ENCODE data around the gene METTL26.
A peak's percentile ranks its signal among the peaks of the same experiment; 100 is the strongest.

The METTL26 gene

DNA sequence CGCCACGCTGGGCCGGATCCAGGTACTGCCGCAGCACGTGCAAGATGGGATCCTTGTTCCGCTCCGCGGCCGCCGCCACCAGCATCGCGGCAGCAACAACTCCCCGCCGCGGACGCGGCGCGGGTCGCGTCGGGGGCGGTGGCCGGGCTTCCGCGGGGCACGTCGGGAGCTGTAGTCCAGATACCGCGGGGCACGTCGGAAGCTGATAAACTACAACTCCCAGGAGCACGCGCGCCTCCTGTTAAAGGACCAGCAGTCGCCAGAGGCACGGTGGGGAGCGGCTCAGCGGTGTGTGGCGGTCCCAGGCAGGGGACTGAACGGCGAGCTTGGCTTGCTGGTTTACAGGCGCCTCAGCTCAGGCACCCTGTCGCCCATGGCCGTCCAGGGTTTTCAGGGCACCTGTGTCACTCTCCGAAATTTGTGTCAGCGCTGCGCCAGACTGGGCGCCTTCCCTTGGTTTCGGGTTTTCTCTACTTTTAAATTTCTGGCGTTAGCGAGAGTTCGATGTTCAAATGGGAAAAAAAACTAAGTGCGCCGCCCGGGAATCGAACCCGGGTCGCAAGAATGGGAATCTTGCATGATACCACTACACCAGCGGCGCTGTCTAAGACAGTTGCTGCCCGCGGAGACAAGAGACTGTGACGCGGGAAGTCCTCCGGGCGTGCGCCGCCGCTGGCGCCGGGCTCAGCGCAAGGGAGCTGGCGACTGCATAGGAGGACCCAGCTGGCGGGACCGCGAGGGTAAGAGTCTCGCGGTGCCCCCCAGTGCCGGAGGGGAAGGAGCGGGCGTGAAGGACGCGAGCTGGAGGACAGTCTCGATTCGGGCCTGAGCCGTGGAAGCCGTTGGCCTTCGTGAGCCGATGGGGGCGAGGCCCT is at the start of gene METTL26:
Gene METTL26 (minus strand): TSS at position 100 of the 875 bp plus-strand sequence. CDS start 15 bp downstream, at position 85.
- peak within 1 kb of the TSS; percentile 83 for H3K4me3 ChIP-seq (ENCODE audit: low read depth, low read length)
- DNase-seq (ENCODE audit: low read depth), result peak; percentile 75

DNA sequence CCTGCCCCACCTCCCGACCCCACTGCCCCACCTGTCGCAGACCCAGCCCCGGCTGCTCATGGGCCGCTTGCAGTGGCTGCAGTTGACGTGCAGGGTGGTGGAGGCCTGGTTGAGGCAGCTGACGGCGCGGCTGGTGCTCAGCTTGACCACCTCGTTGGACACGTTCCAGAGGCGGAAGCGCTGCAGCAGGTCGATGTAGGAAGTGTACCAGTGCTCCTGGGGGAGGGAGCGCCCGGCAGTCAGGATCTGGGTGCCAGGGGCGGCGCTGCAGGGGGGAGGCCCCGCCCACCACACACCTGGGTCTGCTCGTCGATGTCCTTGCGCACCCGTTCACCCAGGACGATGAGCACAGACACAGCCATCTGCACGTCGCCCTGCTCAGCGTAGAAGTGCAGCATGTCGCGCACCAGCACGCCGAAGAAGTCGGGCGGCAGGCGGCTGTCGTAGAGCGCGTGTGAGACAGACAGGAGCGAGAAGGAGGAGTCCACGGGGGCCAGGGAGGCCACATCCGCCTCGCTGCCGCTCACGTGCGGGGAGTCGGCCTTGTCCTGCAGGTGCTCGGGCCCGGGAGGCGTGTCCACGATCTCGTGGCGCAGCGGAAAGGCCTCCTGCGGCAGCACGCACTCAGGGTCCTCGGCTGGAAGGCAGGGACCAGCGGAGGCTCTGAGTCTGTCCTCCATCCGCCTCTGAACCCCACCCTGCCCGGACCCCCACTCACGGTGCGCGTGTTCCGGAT is 49.0 kb upstream of the METTL26 start:
- H3K4me3 ChIP-seq (ENCODE audit: low read depth, low read length), result no peak overlapping the region
- no peak for DNase-seq (ENCODE audit: low read depth)

DNA sequence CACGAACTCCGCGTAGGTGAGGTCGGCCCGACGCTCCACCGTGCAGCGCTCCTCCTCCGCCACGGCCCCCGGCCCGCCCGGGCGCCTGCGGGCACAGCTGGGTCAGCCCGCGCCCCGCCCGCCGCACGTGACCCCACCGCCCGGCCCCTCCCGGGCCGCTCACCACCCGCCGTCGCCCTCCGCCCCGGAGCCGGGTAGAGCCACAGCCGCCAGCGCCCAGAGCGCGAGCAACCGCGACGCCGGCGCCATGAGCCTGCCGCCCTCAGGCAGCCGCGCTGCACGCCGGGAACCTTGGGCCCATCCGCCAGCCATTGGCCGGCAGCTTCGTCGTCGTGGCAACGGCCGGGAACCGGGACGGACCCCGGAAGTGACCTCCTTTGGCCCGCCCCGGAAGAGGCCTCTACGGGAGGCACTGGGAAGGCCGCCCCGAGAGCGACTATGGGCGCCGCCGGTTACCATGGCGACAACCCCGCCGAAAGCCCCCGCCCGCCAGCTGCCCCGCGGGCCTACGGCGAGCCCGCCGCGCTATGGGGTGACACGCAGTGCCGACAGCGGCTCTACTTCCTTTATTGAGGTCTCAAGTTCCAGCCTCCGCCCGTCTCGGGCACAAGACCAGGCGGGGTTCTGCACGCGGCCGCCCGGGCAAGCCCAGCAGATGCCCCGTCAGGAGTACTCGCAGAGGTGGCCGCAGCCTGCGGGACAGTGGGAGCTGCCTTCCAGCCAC is 48.1 kb upstream of the METTL26 start, which contains the start of gene JMJD8:
Gene JMJD8 (minus strand): TSS at position 264 of the 724 bp plus-strand sequence. CDS start 15 bp downstream, at position 249.
- H3K4me3 ChIP-seq (ENCODE audit: low read depth, low read length), result peak within 1 kb of the TSS; percentile 68
- DNase-seq (ENCODE audit: low read depth), result peak; percentile 79

DNA sequence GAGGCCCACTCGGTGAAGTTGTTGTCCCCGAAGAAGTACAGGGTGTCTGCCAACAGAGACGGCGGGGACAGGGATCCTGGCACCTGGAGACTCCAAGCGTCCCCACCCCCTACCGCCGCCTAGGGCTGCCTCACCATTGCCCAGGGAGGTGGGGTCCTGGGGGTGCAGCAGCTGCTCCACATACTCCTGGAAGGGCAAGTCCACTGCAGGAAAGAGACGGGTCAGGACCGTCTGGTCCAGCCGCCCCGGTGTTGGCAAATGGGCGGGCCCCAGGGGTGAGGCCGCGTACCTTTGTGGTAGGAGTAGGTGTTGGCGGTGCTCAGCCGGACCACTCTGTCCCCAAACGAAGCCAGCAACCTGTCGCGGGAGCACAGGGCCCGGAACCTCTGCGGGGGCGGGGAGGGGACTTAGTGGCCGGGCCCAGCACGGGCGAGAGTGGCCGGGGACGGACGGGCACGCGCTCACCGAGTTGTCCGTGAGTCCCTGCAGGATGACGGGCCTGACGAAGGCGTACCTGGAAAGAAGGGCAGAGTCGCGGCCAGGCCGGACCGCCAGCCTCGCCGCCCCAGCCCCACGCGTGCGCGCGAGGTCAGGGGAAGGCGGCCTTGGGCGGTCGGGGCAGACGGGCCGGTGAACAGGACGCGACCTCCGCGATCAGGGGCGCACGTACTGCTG is 47.4 kb upstream of the METTL26 start:
- no peak for DNase-seq (ENCODE audit: low read depth)
- peak overlapping the region; percentile 68 for H3K4me3 ChIP-seq (ENCODE audit: low read depth, low read length)

DNA sequence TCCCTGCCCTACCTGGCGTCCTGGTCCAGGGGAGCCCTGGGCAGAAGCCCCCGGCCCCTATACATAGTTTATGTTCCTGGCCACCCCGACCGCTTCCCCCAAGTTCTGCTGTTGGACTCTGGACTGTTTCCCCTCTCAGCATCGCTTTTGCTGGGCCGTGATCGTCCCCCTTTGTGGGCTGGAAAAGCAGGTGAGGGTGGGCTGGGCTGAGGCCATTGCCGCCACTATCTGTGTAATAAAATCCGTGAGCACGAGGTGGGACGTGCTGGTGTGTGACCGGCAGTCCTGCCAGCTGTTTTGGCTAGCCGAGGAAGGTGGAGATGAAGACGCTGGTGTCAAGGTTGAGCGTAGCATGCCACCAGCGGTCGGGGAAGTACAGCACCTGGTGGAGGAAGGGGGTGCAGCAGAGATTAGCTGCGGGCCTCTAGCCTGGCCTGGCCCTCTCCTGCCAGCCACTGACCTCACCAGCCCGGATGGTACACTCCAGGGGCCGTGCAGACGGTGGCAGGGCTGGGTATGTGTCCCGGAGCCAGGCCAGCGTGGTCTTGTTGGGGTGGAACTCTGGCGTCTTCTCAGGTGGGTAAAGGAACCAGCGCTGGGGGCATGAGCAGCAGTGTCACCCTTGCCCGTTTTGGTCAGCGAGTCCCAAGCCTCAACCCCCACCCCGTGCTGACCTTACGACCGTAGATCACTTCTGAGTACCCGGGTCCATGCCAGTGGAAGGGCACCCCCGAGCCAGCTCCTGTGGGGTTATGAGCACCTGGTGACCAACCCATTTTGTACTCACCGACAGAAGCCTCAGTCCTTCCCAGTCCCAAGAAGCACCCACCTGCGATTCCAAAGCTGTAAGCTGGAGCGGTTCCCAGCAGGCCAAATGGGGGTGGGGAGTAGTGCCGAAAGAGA is 46.6 kb upstream of the METTL26 start:
- peak overlapping the region; percentile 68 for H3K4me3 ChIP-seq (ENCODE audit: low read depth, low read length)

DNA sequence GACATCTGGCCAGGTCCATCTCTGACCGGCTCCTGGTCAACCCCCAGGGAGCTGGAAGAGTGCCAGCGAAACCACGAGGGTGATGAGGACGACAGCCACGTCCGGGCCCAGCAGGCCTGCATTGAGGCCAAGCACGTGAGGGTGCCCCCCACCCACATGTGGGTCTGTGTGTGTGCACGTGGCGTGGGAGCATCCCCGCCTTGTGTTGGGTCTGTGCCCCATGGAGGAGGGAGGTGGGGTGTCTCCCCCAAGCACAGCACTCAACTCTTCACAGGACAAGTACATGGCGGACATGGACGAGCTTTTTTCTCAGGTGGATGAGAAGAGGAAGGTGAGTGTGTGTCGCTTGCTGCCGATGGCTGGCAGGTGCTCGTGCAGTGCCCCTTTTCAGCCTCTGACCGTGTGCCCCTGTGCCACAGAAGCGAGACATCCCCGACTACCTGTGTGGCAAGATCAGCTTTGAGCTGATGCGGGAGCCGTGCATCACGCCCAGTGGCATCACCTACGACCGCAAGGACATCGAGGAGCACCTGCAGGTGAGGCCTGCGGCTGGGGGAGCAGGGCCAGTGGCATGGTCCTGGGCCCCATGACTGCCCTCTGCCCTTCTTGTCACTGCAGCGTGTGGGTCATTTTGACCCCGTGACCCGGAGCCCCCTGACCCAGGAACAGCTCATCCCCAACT is 45.8 kb upstream of the METTL26 start:
- H3K4me3 ChIP-seq (ENCODE audit: low read depth, low read length), result peak overlapping the region; percentile 86
- no peak for DNase-seq (ENCODE audit: low read depth)

More for the DNA sequence above, 46.6 kb upstream of the METTL26 start:
- DNase-seq (ENCODE audit: low read depth), result no peak

DNA sequence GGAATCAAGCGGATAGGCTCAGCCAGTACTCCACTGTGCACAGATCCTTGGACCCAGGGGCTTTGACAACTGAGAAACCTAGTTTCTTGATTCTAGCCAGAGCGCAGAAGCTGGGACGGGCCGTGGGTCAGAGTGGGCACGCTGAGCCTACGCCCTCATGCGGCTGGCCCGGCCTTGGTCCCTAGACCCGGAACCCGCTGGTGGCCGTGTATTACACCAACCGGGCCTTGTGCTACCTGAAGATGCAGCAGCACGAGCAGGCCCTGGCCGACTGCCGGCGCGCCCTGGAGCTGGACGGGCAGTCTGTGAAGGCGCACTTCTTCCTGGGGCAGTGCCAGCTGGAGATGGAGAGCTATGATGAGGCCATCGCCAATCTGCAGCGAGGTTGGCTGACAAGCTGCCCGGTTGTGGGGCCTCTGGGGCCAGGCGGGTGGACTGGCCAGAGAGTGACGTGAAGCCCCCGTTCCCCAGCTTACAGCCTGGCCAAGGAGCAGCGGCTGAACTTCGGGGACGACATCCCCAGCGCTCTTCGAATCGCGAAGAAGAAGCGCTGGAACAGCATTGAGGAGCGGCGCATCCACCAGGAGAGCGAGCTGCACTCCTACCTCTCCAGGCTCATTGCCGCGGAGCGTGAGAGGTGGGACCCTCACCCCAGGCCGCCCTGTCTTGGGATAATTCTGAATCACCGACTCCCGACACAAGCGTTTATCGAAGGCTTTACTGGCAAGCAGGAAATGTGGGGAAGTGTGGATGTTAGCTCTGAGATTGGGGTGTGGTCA is 45.1 kb upstream of the METTL26 start:
- peak overlapping the region; percentile 86 for H3K4me3 ChIP-seq (ENCODE audit: low read depth, low read length)
- DNase-seq (ENCODE audit: low read depth), result no peak

DNA sequence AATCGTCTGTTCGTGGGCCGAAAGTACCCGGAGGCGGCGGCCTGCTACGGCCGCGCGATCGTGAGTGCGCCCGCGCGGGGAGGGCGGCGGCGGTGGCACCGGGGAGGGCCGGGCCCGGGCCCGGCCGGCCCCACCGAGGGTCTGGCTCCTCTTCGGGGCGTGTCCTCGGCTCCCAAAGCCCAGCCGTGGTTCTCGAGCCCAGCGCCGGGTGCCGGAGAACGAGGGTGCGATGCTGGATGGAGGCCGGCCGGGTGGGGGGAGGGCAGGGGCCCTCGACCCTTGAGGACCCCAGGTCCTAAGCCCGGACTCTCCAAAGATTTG is 44.5 kb upstream of the METTL26 start:
- DNase-seq (ENCODE audit: low read depth), result no peak
- peak overlapping the region; percentile 86 for H3K4me3 ChIP-seq (ENCODE audit: low read depth, low read length)

DNA sequence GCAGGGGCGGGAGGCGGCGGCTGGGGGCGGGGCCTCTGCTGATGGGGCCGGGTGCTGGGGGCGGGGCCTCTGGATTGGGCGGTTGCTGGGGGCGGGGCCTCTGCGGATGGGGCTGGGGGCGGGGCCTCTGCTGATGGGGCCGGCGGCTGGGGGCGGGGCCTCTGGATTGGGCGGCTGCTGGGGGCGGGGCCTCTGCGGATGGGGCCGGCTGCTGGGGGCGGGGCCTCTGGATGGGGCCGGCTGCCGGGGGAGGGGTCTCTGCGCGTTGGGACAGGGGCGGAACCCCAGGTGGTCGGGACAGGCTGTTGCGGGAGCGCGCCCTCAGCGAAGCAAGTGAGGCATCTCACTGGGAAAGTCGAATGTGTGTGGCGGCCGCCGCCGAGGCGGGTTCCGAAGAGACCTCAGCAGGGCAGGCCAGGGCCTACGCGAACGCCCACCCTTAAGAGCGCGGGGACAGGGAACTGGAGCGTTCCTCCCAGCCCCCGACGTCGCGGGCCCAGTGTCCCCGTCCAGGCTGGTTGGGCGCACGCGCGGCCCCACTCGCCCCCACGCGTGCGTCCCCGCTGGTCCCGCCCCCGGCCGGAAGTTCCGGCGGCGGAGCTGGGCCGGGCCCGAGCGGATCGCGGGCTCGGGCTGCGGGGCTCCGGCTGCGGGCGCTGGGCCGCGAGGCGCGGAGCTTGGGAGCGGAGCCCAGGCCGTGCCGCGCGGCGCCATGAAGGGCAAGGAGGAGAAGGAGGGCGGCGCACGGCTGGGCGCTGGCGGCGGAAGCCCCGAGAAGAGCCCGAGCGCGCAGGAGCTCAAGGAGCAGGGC is 43.9 kb upstream of the METTL26 start, which contains the start of gene STUB1:
Gene STUB1 (plus strand): TSS at position 597 of the 811 bp plus-strand sequence. CDS start 116 bp downstream, at position 713.
- H3K4me3 ChIP-seq (ENCODE audit: low read depth, low read length), result peak within 1 kb of the TSS; percentile 86
- no peak for DNase-seq (ENCODE audit: low read depth)

DNA sequence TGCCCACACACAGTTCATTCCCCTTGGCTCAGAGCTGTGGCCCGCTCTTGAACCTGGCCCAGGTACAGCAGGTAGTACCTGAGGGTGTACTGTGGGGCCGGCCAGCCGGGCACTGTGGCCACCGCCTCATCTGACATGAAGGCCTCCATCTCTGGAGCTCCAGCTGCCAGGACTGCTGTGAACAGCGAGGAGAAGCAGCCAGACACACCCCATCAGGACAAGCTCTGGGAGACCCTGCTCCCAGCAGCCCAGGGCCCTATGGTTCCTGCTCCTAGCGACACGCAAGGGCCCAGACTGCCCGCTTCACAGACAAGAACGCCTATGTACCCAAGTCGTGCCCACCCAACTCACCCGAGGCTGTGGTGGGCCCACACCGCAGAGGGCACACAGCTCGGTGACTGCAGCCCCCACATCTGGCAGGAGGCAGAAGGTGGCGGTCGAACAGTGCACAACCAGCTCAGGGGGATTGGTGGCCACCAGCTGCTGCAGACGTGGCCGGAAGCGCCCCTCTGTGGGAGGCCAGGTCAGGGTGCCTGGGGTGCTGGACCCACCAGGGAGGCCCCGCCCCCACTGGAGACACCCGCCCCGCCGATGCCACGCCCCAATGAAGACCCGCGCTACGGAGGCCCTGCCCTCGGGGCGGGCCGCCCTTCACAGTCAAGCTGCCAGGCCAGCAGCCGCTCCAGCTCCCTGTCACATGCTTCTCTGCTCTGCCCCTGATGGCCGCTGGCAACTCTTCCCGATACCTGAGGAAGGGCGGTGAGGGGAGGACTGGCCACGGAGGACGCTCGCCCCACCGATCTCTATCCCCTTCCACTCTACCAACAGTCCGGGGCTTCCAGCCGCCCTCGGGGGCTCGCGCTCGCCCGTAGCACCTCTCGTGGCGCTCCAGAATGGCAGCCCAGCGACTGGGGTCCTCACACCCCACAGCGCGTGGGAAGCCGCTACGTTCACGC is 43.0 kb upstream of the METTL26 start:
- peak overlapping the region; percentile 56 for H3K4me3 ChIP-seq (ENCODE audit: low read depth, low read length)
- DNase-seq (ENCODE audit: low read depth), result no peak

DNA sequence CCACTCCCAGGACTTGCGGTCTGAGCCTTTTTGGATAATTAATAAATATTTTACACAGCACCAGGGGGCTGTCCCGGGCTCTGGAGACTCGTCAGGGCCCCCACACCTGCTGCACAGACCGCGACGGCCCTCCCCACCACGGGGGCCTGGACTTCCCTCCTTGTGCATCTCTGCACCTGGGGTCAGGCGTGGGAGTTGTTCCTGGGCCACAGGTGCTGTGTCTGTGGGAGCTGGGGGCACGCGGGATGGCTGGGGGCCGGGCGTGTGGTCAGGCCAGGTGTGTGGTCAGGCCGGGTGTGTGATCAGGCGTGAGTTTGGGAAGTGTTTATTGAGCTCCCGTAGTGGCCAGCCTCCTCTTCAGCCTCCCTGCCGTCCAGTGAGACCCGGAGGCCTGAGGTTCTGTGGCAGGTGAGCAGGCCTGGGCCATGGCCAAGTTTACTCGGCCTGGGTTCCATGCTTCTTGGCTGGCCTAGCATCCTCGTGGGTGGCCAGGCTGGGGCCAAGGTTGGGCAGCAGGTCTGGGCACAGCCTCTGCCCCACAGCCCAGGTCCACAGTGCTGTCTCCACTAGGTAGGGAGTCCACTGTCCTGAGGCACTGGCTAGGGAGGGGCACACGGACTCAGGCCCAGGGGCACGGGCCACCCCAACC is 42.2 kb upstream of the METTL26 start:
- DNase-seq (ENCODE audit: low read depth), result no peak
- H3K4me3 ChIP-seq (ENCODE audit: low read depth, low read length), result no peak overlapping the region

DNA sequence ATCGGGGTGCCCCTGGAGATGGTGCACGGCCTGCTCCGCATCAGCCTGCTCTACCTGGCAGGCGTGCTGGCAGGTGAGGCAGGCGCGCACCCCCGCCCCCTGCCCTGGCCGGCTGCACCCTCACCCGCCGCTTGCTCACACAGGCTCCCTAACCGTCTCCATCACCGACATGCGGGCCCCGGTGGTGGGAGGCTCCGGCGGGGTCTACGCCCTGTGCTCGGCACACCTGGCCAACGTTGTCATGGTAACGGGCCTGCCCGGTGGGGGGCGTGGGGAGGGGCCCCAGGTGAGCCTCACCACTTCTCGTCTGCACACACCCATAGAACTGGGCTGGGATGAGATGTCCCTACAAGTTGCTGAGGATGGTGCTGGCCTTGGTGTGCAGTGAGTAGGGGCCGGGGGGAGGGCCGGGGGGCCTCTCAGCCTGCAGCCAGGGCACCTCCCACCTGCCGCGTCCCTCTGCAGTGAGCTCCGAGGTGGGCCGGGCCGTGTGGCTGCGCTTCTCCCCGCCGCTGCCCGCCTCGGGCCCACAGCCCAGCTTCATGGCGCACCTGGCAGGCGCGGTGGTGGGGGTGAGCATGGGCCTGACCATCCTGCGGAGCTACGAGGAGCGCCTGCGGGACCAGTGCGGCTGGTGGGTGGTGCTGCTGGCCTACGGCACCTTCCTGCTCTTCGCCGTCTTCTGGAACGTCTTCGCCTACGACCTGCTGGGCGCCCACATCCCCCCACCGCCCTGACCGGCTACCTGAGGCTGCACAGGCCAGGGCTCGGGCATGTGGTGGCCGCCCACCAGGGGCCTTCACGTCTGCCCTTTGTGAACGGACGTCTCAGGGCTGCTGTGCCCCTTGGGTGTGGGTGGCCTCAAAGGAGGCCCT is 41.4 kb upstream of the METTL26 start:
- no peak for DNase-seq (ENCODE audit: low read depth)
- H3K4me3 ChIP-seq (ENCODE audit: low read depth, low read length), result no peak overlapping the region

DNA sequence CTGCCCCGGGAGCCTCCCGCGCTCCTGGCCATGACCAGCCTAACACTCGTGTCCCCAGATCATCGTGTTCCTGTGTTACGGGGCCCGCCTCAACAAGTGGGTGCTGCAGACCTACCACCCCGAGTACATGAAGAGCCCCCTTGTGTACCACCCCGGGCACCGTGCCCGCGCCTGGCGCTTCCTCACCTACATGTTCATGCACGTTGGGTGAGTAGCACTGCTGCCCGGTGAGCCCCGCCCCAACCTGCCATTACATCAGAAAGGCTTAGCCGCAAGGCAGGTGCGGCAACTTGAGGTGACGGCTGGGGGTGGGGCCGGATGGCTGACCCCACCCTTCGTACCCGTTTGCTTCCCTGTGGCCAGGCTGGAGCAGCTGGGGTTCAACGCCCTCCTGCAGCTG is 40.8 kb upstream of the METTL26 start:
- no peak overlapping the region for H3K4me3 ChIP-seq (ENCODE audit: low read depth, low read length)
- DNase-seq (ENCODE audit: low read depth), result no peak

DNA sequence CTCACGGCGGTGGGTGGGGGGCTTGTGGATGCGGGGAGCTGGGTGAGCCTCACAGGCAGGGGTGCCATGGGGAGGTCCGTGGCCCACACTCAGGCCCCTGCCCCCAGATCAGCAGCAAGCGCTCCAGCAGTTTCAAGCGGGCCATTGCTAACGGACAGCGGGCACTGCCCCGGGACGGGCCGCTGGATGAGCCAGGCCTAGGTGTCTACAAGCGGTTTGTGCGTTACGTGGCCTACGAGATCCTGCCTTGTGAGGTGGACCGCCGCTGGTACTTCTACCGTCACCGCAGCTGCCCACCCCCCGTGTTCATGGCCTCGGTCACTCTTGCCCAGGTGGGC is 40.4 kb upstream of the METTL26 start:
- DNase-seq (ENCODE audit: low read depth), result no peak
- H3K4me3 ChIP-seq (ENCODE audit: low read depth, low read length), result no peak overlapping the region
